Body of pancreas (tissue), 4 donors: ENCODE measurements around the gene ABCC8. TPM values are rescaled to one million over a fixed set of nuclear protein-coding genes. Genes with fewer than 3 reads are reported as not detected.

ENCODE experiments used
- ATAC-seq: fragments of 150-250 bp; one replicate; pipeline ENCODE4 v1.9.1; 2016
- DNase-seq, 4 donors: peaks; one replicate each; pipeline ENCODE4 v3.0.0-alpha.2; 2019
- H3K27ac ChIP-seq, 4 donors: fragments of 200-600 bp; sonication (generic); 1 replicate in 3 of 4; 2 replicates in 1 of 4; pipeline versions ENCODE4 v1.5.1 to v1.6.1; 2016 to 2019; ENCODE audit warnings: mild to moderate bottlenecking in 1 of 4, mixed read lengths in 1 of 4, moderate library complexity in 1 of 4
- H3K27me3 ChIP-seq, 2 donors: fragments of 200-600 bp; sonication (generic); one replicate each; pipeline ENCODE4 v1.6.0; 2016; ENCODE audit warnings: mild to moderate bottlenecking in 1 of 2
- H3K36me3 ChIP-seq, 2 donors: fragments of 200-600 bp; sonication (generic); replicated peaks in 1 of 2; 2 replicates each; pipeline ENCODE4 v1.5.1; 2016; ENCODE audit warnings: low read depth in 2 of 2; ENCODE audit not compliant: insufficient read depth in 1 of 2
- H3K4me1 ChIP-seq: fragments of 200-600 bp; sonication (generic); one replicate; pipeline ENCODE4 v1.6.0; 2016
- H3K4me3 ChIP-seq, 2 donors: fragments of 200-600 bp; sonication (generic); 1 replicate in 1 of 2; 2 replicates in 1 of 2; pipeline ENCODE4 v1.5.1; 2016 to 2019
- H3K9me3 ChIP-seq, 3 donors: fragments of 200-600 bp; sonication (generic); 1 replicate in 2 of 3; 2 replicates in 1 of 3; pipeline ENCODE4 v1.5.1; 2016
- CTCF ChIP-seq, 7 experiments: fragments of 450-650 bp in 4 of 7; fragments of 200-600 bp in 3 of 7; sonication (generic) in 3 of 7; IDR thresholded peaks; one replicate each; pipeline ENCODE4 v1.5.1; 2016 to 2019; ENCODE audit warnings: antibody characterized with exemption in 7 of 7
- POLR2A ChIP-seq, 3 donors: fragments of 450-650 bp; IDR thresholded peaks; one replicate each; pipeline ENCODE4 v1.6.1; 2016; ENCODE audit warnings: antibody characterized with exemption in 3 of 3, mild to moderate bottlenecking in 2 of 3
- WGBS, 2 donors: methylation state at CpG; one replicate each; pipeline ENCODE4 v1.1.5; 2017; 5-methylcytosine and 5-hydroxymethylcytosine counted together
- intact Hi-C: fragments of 100-400 bp; cut with DNase I; formaldehyde crosslinking; loops from one replicate; pipeline ENCODE4 v1.15.1; 2023
- total RNA-seq, 2 donors: library from RNA; depleted of rRNA; stranded (reverse); fragments of >200 nt; gene quantifications; one replicate each; pipeline ENCODE4 v1.1.0, GENCODE V29; 2016

ABCC8 gene
- total RNA-seq, 2 donors from 2014 or later, result 42.5 to 87.0 TPM

DNA sequence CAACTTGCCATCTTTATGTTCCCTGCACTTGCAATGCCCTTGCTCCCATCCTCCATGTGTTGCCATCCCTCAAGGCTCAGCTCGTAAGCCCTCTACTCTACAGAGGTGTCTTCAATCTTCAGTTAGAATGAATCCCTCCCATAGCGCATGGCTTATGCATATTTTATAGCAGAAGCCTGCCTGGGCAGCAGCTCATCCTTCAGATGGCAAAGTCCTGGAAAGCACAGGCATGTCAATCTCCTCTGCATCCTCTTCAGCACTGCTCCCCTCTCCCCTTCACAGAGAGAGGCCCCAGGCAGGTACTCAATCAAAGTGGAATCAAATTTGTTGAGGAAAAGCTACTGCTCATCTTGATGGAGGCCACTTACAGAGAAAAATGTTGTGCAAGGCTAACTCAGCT, 31.1 kb upstream of the ABCC8 start:
- Histone ChIP-seq H3K27ac (no peak overlapping the region), H3K27me3 (no peaks in the 10 kb centered on the region), H3K4me1 (no peaks in the 10 kb centered on the region), H3K36me3 (no peaks in the 10 kb centered on the region), H3K9me3 (no peaks in the 10 kb centered on the region), H3K4me3 (no peak overlapping the region)
- TF ChIP-seq CTCF (IDR thresholded peaks at IDR 0.05), result no peak
- TF ChIP-seq POLR2A (IDR thresholded peaks at IDR 0.05), result no peak
- ATAC-seq (no peak), DNase-seq (no peak)
- intact Hi-C loops, result no loop called here
- WGBS, 2 donors, result 69 to 97% methylated on average over 2 of the region's 2 CpGs

DNA sequence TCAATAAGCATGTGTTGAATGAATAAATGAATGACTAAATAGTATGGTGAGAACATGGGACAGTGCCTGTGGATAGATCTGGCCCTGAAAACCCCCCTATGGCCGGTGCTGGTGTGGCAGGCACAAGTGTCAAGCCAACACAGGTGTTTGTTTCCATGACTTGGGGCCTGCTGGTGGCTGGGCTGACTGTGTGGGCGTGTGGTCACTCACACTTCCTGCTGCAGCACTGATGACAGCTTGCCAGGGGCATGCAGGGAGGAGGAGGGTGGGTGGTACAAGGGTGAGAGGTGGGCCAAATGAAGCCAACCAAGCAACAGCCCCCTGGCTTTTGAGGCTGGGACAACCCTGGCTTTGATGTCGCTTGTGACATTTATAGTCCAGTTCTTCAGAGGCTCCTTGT, 30.3 kb upstream of the ABCC8 start:
- Histone ChIP-seq H3K4me1 (no peaks in the 10 kb centered on the region), H3K4me3 (no peak overlapping the region), H3K27me3 (no peaks in the 10 kb centered on the region), H3K27ac (no peak overlapping the region), H3K36me3 (no peaks in the 10 kb centered on the region), H3K9me3 (no peaks in the 10 kb centered on the region)
- no peak for DNase-seq
- TF ChIP-seq POLR2A (IDR thresholded peaks at IDR 0.05) (no peak), CTCF (IDR thresholded peaks at IDR 0.05) (no peak)
- WGBS, 2 donors, result 27 to 62% methylated on average over 2 to 3 of the region's 3 CpGs
- intact Hi-C loops, result no loop called here
- ATAC-seq, result no peak

DNA sequence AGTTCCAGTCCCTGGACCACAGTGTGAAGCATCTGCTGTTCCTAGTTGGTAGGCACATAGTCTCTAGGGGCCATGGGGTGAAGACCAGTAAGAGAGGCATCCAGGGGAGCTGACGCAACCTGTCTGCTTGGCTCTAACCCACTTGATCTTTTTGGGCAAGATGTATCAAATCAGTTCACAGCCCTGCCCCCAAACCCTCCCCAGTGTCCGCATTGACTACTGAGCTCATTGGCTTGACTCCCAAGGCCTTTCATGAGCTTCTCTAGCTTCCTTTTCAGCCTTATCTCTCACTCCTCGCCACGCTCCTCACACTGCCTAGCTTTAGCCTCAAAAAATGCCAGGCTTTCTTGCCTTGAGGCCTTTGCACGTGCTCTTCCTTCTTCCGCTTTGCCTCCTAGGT, 29.7 kb upstream of the ABCC8 start:
- H3K4me3 ChIP-seq, result no peak overlapping the region
- H3K9me3 ChIP-seq, result no peaks in the 10 kb centered on the region
- H3K27me3 ChIP-seq, result no peaks in the 10 kb centered on the region
- no peaks in the 10 kb centered on the region for H3K36me3 ChIP-seq
- H3K27ac ChIP-seq, result no peak overlapping the region
- intact Hi-C loops, result no loop called here
- H3K4me1 ChIP-seq, result no peaks in the 10 kb centered on the region
- ATAC-seq (no peak), DNase-seq (no peak)
- 71 to 72% methylated on average over 6 of the region's 6 CpGs for WGBS, 2 donors
- TF ChIP-seq CTCF (IDR thresholded peaks at IDR 0.05), result no peak
- no peak for TF ChIP-seq POLR2A (IDR thresholded peaks at IDR 0.05)

DNA sequence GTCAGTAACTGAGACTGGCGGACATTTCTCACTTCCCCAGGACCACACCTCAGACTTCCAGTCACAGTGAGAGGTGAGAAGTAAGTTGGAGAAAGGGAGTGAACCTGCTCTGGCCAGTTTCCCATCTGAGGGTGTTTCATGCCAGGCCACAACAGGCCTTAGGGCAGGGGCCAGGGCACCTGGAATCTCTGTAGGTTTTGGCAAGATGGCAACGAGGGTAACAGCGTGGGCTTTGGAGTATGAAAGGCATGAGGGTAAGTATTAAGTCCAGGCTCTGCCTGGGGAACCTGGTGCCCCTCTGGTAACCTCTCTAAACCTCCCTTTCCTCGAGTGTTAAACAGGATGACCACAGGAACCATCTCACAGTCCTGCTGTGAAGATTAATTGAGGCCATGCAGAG, 28.5 kb upstream of the ABCC8 start:
- WGBS, 2 donors, result 73 to 77% methylated on average over 4 of the region's 4 CpGs
- Histone ChIP-seq H3K4me3 (no peak overlapping the region), H3K9me3 (no peaks in the 10 kb centered on the region), H3K27me3 (no peaks in the 10 kb centered on the region), H3K4me1 (no peaks in the 10 kb centered on the region), H3K27ac (no peak overlapping the region), H3K36me3 (no peaks in the 10 kb centered on the region)
- intact Hi-C loops, result no loop called here
- DNase-seq (no peak), ATAC-seq (no peak)
- no peak for TF ChIP-seq POLR2A (IDR thresholded peaks at IDR 0.05)
- no peak for TF ChIP-seq CTCF (IDR thresholded peaks at IDR 0.05)

- Histone ChIP-seq H3K27ac (no peak overlapping the region), H3K36me3 (no peaks in the 10 kb centered on the region), H3K4me3 (no peak overlapping the region), H3K4me1 (no peaks in the 10 kb centered on the region), H3K9me3 (no peaks in the 10 kb centered on the region), H3K27me3 (no peaks in the 10 kb centered on the region)
- ATAC-seq (peak; percentile 91), DNase-seq (peak; percentile 88 to 95 (median 90))
- WGBS, 2 donors, result 31 to 32% methylated on average over 4 to 9 of the region's 9 CpGs
- TF ChIP-seq CTCF (IDR thresholded peaks at IDR 0.05) (peak; percentile 90 to 98 (median 94)), POLR2A (IDR thresholded peaks at IDR 0.05) (no peak)
- intact Hi-C loops, result loop anchor here (5.0 kb wide), 2 partner anchors 122 to 277 kb away; no protein-coding TSS in a partner anchor
These were observed 27.9 kb upstream of the ABCC8 start for GRCh38 chr11:17504330-17505107.
